ENCODE measurements around the gene ANKRD18B. TPM values are rescaled to one million over a fixed set of nuclear protein-coding genes. Genes with fewer than 3 reads are reported as not detected.
"Not testable (repeated sequence)": the region's sequence is repeated elsewhere in the genome, so short reads cannot be mapped to it uniquely, and the experiment has no call there.

The ANKRD18B gene
- total and polyA plus RNA-seq, 2 of the 8 experiments (the other 6 are each of a cell fraction or from before 2014, with no cell fraction given) = 1.6 to 13.8 TPM

DNA sequence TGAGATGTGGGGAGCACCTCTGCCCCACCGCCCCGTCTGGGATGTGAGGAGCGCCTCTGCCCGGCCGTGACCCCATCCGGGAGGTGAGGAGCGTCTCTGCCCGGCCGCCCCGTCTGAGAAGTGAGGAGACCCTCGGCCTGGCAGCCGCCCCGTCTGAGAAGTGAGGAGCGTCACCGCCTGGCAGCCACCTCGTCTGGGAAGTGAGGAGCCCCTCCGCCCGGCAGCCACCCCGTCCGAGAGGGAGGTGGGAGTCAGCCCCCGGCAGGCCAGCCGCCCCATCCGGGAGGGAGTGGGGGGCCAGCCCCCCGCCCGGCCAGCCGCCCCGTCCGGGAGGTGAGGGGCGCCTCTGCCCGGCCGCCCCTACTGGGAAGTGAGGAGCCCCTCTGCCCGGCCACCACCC lies 76.9 kb downstream of the ANKRD18B start:
- not testable (repeated sequence) for FAIRE-seq

More for the DNA sequence above, 76.9 kb downstream of the ANKRD18B start:
- H2AFZ ChIP-seq (ENCODE audit: low read length); H4K5ac ChIP-seq (ENCODE audit: insufficient read length, low read depth, low read length); H4K8ac ChIP-seq (ENCODE audit: extremely low read depth, insufficient read depth, low read length); H2BK120ac ChIP-seq (replicated peaks; ENCODE audit: low read depth, low read length); H3K27me3 ChIP-seq (replicated peaks in 1 of 4; ENCODE audit: control insufficient read depth in 3 of 4, extremely low read depth in 1 of 4, insufficient read depth in 3 of 4, low read length in 3 of 4); H4K20me1 ChIP-seq (replicated peaks in 1 of 2; ENCODE audit: control insufficient read depth in 1 of 2, insufficient read depth in 2 of 2, low read length in 2 of 2); H3K23me2 ChIP-seq (ENCODE audit: low read depth, low read length); H3K18ac ChIP-seq (ENCODE audit: extremely low read depth, low read length); H3K79me2 ChIP-seq (ENCODE audit: control insufficient read depth in 1 of 2, insufficient read depth in 2 of 2, low read length in 2 of 2); H3K4ac ChIP-seq (replicated peaks; ENCODE audit: insufficient read length, low read depth, low read length); H3K4me1 ChIP-seq (replicated peaks in 1 of 4; ENCODE audit: control insufficient read depth in 3 of 4, insufficient read depth in 4 of 4, low read length in 3 of 4); H4K91ac ChIP-seq (replicated peaks; ENCODE audit: insufficient read length, low read length); H3K4me3 ChIP-seq (ENCODE audit: extremely low read depth in 1 of 4, insufficient read depth in 2 of 4, low read depth in 3 of 4, low read length in 4 of 4); H2BK5ac ChIP-seq (ENCODE audit: low read depth, low read length); H3K9me3 ChIP-seq (ENCODE audit: insufficient read depth in 2 of 2, low read depth in 1 of 2, low read length in 1 of 2); DNase-seq (ENCODE audit: low read depth in 1 of 2, low spot score in 2 of 2); H3K56ac ChIP-seq (replicated peaks; ENCODE audit: insufficient read length, low read depth, low read length); H3K23ac ChIP-seq (ENCODE audit: insufficient read length); H3K27ac ChIP-seq (ENCODE audit: low read depth, low read length); H3K9ac ChIP-seq (replicated peaks in 1 of 4; ENCODE audit: extremely low read depth in 1 of 4, low read depth in 3 of 4, low read length in 3 of 4); H2BK15ac ChIP-seq (ENCODE audit: low read length); H2AK5ac ChIP-seq (ENCODE audit: low read depth, low read length); H2BK20ac ChIP-seq (ENCODE audit: low read length); H3K36me3 ChIP-seq (ENCODE audit: control insufficient read depth in 2 of 4, insufficient read depth in 4 of 4, low read length in 3 of 4); POLR2A ChIA-PET (ENCODE audit: partially characterized antibody); H2BK12ac ChIP-seq (ENCODE audit: low read depth, low read length); H3K79me1 ChIP-seq (ENCODE audit: low read depth, low read length); H3K4me2 ChIP-seq (ENCODE audit: insufficient read depth in 1 of 2, low read depth in 2 of 2, low read length in 2 of 2); H3K14ac ChIP-seq (ENCODE audit: insufficient read length); CTCF ChIA-PET (ENCODE audit: partially characterized antibody): not testable (repeated sequence)
- whole genome bisulfite sequencing, 2 experiments (ENCODE audit: extremely low coverage in 1 of 2, insufficient coverage in 1 of 2, insufficient read length in 1 of 2, insufficient replicate concordance in 2 of 2, low coverage in 1 of 2, low lambda C conversion rate in 2 of 2, missing lambda C conversion rate in 1 of 2) = 94% methylated on average over 12 of the region's 32 CpGs; no CpG with 5 or more reads in 1 of the 2 experiments
